Upper lobe of left lung (tissue), 6 donors: Measurements from ENCODE around the gene PTPN23. TPM values are rescaled to one million over a fixed set of nuclear protein-coding genes. Genes with fewer than 3 reads are reported as not detected.
A peak's percentile ranks its signal among the peaks of the same experiment; 100 is the strongest.
"Not testable (repeated sequence)": the region's sequence is repeated elsewhere in the genome, so short reads cannot be mapped to it uniquely, and the experiment has no call there.

Experiments used
- ATAC-seq, 2 donors: fragments of 200-7000 bp; cut with Tn5 transposase; one replicate each; pipeline ENCODE4 v1.9.1; 2022; ENCODE audit warnings: mild to moderate bottlenecking in 2 of 2, moderate library complexity in 2 of 2; ENCODE audit not compliant: low FRiP score in 2 of 2
- DNase-seq, 2 donors: peaks; one replicate each; pipeline ENCODE4 v3.0.0-alpha.2; 2019 to 2020
- H3K27ac ChIP-seq, 4 donors: fragments of 200-600 bp; sonication (generic); one replicate each; pipeline ENCODE4 v1.5.1; 2016 to 2019
- H3K27me3 ChIP-seq, 4 donors: fragments of 200-600 bp; sonication (generic); one replicate each; pipeline ENCODE4 v1.5.1; 2017 to 2019
- H3K36me3 ChIP-seq, 4 donors: fragments of 200-600 bp; sonication (generic); one replicate each; pipeline ENCODE4 v1.5.1; 2016 to 2019
- H3K4me1 ChIP-seq, 4 donors: fragments of 200-600 bp; sonication (generic); one replicate each; pipeline ENCODE4 v1.5.1; 2018 to 2019
- H3K4me3 ChIP-seq, 4 donors: fragments of 200-600 bp; sonication (generic); one replicate each; pipeline ENCODE4 v1.5.1; 2017 to 2019; ENCODE audit warnings: mild to moderate bottlenecking in 2 of 4, moderate library complexity in 1 of 4
- H3K9me3 ChIP-seq, 4 donors: fragments of 200-600 bp; sonication (generic); one replicate each; pipeline ENCODE4 v1.5.1; 2018 to 2019
- EP300 ChIP-seq, 4 donors: sonication (generic); formaldehyde crosslinking; IDR thresholded peaks; one replicate each; pipeline ENCODE4 v1.5.1; 2017; ENCODE audit warnings: antibody characterized with exemption in 4 of 4, control low read depth in 2 of 4
- POLR2A ChIP-seq, 4 donors: fragments of 450-650 bp; IDR thresholded peaks; one replicate each; pipeline ENCODE4 v1.5.1; 2016 to 2017; ENCODE audit warnings: antibody characterized with exemption in 4 of 4, mild to moderate bottlenecking in 2 of 4
- POLR2AphosphoS5 ChIP-seq, 2 donors: sonication (generic); formaldehyde crosslinking; IDR thresholded peaks; one replicate each; pipeline ENCODE4 v1.5.1; 2017; ENCODE audit warnings: antibody characterized with exemption in 2 of 2
- whole genome bisulfite sequencing, 2 donors: methylation state at CpG; one replicate each; pipeline ENCODE4 v1.1.5; 2017 to 2018; 5-methylcytosine and 5-hydroxymethylcytosine counted together
- total RNA-seq, 6 donors: library from RNA; depleted of rRNA in 4 of 6; stranded (reverse); fragments of >200 nt in 4 of 6; gene quantifications; one replicate each; pipeline versions ENCODE4 v1.1.0 to v1.2.1, GENCODE V29; 2016 to 2021
- TF ChIP-seq, protein P1 (sequence below), 6 experiments: fragments of 450-650 bp in 4 of 6; fragments of 200-600 bp in 2 of 6; sonication (generic) in 2 of 6; IDR thresholded peaks; one replicate each; pipeline ENCODE4 v1.5.1; 2016 to 2019; ENCODE audit warnings: antibody characterized with exemption in 6 of 6
- donor health status: DM: no; HTN: no; CAD: no; lungs with moderate emphysema.
- donor health status: DM: no; HTN: yes; CAD: no; lungs with severe emphysema.

The PTPN23 gene
- total RNA-seq, 6 donors from 2014 or later: 32.7 to 93.3 (median 53.7) TPM

- DNase-seq (no peak), ATAC-seq (no peak)
- H3K36me3 ChIP-seq: no peaks in the 10 kb centered on the region
- H3K4me1 ChIP-seq: peaks cover 0 to 8% (median 5%) of the 10 kb centered on the region in 4 donors
- no peak overlapping the region for H3K27ac ChIP-seq
- no peaks in the 10 kb centered on the region for H3K27me3 ChIP-seq
- peaks cover 4 to 26% (median 16%) of the 10 kb centered on the region in 4 donors for H3K9me3 ChIP-seq
- H3K4me3 ChIP-seq: no peak overlapping the region
- WGBS, 2 donors: 59 to 70% methylated on average over 1 of the region's 1 CpG
- TF ChIP-seq, protein P1, sequence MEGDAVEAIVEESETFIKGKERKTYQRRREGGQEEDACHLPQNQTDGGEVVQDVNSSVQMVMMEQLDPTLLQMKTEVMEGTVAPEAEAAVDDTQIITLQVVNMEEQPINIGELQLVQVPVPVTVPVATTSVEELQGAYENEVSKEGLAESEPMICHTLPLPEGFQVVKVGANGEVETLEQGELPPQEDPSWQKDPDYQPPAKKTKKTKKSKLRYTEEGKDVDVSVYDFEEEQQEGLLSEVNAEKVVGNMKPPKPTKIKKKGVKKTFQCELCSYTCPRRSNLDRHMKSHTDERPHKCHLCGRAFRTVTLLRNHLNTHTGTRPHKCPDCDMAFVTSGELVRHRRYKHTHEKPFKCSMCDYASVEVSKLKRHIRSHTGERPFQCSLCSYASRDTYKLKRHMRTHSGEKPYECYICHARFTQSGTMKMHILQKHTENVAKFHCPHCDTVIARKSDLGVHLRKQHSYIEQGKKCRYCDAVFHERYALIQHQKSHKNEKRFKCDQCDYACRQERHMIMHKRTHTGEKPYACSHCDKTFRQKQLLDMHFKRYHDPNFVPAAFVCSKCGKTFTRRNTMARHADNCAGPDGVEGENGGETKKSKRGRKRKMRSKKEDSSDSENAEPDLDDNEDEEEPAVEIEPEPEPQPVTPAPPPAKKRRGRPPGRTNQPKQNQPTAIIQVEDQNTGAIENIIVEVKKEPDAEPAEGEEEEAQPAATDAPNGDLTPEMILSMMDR (IDR thresholded peaks at IDR 0.05): no peak
- TF ChIP-seq EP300 (IDR thresholded peaks at IDR 0.05) (no peak), POLR2A (IDR thresholded peaks at IDR 0.05) (no peak), POLR2AphosphoS5 (IDR thresholded peaks at IDR 0.05) (no peak)
These were observed 21.5 kb upstream of the PTPN23 start for GRCh38 chr3:47359323-47359722.

GRCh38 chr3:47360110-47360517, 20.7 kb upstream of the PTPN23 start:
- H3K27ac ChIP-seq, H3K36me3 ChIP-seq, DNase-seq, ATAC-seq, H3K27me3 ChIP-seq, H3K4me3 ChIP-seq, H3K4me1 ChIP-seq: not testable (repeated sequence)
- 94 to 95% methylated on average over 4 of the region's 4 CpGs for WGBS, 2 donors
- peaks cover 4 to 26% (median 16%) of the 10 kb centered on the region in 4 donors for H3K9me3 ChIP-seq

- Histone ChIP-seq H3K4me1 (peaks cover 6 to 17% (median 11%) of the 10 kb centered on the region in 4 donors), H3K4me3 (no peak overlapping the region), H3K9me3 (peaks cover 4 to 26% (median 16%) of the 10 kb centered on the region in 4 donors), H3K27ac (peak overlapping the region; percentile 35 to 67 (median 56)), H3K27me3 (no peaks in the 10 kb centered on the region), H3K36me3 (no peaks in the 10 kb centered on the region)
- peak in 1 of 2 donors; percentile 32 for ATAC-seq
- WGBS, 2 donors: 44 to 65% methylated on average over 5 of the region's 5 CpGs
- DNase-seq: no peak
- TF ChIP-seq EP300 (IDR thresholded peaks at IDR 0.05): no peak
- peak in 1 of 2 donors; percentile 46 for TF ChIP-seq POLR2AphosphoS5 (IDR thresholded peaks at IDR 0.05)
These were observed 18.1 kb upstream of the PTPN23 start for GRCh38 chr3:47362701-47363100.

DNA sequence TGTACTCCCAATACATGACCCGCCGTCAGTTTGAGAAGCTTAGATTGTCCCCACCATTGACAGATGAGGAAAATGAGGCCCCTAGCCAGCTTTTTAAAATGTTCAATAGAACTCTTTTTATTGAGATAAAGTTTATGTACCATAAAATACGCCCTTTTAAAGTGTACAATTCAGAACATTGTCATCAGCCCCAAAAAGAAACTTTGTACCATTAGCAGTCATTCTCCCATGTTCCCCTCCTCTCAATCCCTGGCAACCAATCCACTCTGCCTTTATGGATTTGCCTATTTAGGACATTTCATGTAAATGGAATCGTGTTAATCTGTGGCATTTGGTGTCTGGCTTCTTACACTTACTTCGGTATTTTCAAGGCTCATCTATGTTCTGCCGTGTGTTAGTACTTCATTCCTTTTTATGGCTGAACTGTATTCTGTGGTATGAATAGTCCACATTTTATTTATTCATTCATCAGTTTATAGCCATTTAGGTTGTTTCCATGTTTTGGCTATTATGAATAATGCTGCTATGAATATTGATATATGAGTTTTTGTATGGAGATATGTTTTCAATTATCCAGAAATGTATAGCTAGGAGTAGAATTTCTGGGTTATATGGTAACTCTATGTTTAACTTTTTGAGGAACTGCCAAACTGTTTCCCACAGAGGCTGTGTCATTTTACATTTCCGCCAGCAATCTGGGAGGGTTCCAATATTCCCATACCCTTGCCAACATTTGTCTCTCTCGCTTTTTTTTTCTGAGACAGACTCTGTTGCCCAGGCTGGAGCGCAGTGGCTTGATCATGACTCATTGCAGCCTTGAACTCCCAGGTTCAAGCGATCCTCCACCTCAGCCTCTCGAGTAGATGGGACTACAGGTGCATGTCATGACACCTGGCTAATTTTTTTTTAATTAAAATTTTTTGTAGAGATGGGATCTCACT, 15.3 kb upstream of the PTPN23 start:
- DNase-seq: no peak
- no peaks in the 10 kb centered on the region for H3K27me3 ChIP-seq
- peaks cover 0 to 3% (median 0%) of the 10 kb centered on the region in 4 donors for H3K9me3 ChIP-seq
- no peak overlapping the region for H3K4me3 ChIP-seq
- peaks cover 6 to 17% (median 11%) of the 10 kb centered on the region in 4 donors for H3K4me1 ChIP-seq
- 66 to 71% methylated on average over 11 of the region's 11 CpGs for WGBS, 2 donors
- no peak for ATAC-seq
- H3K36me3 ChIP-seq: no peaks in the 10 kb centered on the region
- H3K27ac ChIP-seq: no peak overlapping the region
- TF ChIP-seq, protein P1 (IDR thresholded peaks at IDR 0.05): no peak
- no peak for TF ChIP-seq POLR2A (IDR thresholded peaks at IDR 0.05)
- no peak for TF ChIP-seq EP300 (IDR thresholded peaks at IDR 0.05)
- TF ChIP-seq POLR2AphosphoS5 (IDR thresholded peaks at IDR 0.05): no peak

DNA sequence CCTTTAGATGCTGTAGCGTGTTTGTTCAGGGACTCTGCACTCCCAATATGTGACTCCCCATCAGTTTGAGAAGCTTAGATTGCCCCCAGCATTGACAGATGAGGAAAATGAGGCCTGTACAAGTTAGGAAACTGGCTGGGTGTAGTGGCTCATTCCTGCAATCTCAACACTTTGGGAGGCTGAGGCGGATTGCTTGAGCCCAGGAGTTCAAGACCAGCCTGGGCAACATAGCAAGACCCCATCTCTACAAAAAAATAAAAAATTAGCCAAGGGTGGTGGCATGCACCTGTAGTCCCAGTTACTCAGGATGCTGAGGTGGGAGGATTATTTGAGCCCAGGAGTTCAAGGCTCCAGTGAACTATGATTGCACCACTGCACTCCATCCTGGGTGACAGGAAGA, 14.0 kb upstream of the PTPN23 start:
- Histone ChIP-seq H3K4me1 (peaks cover 9 to 17% (median 14%) of the 10 kb centered on the region in 4 donors), H3K27ac (no peak overlapping the region), H3K9me3 (no peaks in the 10 kb centered on the region), H3K27me3 (no peaks in the 10 kb centered on the region), H3K4me3 (no peak overlapping the region), H3K36me3 (no peaks in the 10 kb centered on the region)
- ATAC-seq (no peak), DNase-seq (no peak)
- 97 to 100% methylated on average over 2 of the region's 2 CpGs for whole genome bisulfite sequencing, 2 donors
- TF ChIP-seq, protein P1 (IDR thresholded peaks at IDR 0.05): no peak
- TF ChIP-seq EP300 (IDR thresholded peaks at IDR 0.05) (no peak), POLR2A (IDR thresholded peaks at IDR 0.05) (no peak), POLR2AphosphoS5 (IDR thresholded peaks at IDR 0.05) (no peak)
